ENCODE data around the gene AQP2.

DNA sequence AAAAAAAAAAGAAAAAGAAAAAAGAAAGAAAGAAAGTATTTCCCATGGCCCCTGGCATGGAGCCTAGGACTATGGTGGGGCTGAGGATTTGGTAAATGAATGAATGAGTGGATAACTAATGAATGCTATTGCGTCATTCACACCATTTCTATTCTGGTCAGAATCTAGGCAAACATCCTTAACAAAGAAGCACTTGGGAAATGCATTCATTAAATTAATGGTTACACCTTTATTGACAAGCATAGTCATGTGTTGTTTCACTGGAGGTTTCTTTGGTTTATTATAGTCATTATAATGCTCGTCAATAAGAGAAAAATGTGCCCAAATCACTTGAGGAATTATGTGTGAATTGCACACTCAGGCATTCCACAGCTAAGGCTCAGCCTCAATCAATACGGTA, 13.6 kb upstream of the AQP2 start:
- no peak for TF ChIP-seq RAD21 (IDR thresholded peaks at IDR 0.05)
- TF ChIP-seq, protein P1, sequence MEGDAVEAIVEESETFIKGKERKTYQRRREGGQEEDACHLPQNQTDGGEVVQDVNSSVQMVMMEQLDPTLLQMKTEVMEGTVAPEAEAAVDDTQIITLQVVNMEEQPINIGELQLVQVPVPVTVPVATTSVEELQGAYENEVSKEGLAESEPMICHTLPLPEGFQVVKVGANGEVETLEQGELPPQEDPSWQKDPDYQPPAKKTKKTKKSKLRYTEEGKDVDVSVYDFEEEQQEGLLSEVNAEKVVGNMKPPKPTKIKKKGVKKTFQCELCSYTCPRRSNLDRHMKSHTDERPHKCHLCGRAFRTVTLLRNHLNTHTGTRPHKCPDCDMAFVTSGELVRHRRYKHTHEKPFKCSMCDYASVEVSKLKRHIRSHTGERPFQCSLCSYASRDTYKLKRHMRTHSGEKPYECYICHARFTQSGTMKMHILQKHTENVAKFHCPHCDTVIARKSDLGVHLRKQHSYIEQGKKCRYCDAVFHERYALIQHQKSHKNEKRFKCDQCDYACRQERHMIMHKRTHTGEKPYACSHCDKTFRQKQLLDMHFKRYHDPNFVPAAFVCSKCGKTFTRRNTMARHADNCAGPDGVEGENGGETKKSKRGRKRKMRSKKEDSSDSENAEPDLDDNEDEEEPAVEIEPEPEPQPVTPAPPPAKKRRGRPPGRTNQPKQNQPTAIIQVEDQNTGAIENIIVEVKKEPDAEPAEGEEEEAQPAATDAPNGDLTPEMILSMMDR (IDR thresholded peaks at IDR 0.05; ENCODE audit: low read depth, low read length, missing input control): no peak
- no peak for TF ChIP-seq TAF1 (conservative IDR thresholded peaks at IDR 0.05)
- TF ChIP-seq, protein P2, sequence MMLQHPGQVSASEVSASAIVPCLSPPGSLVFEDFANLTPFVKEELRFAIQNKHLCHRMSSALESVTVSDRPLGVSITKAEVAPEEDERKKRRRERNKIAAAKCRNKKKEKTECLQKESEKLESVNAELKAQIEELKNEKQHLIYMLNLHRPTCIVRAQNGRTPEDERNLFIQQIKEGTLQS (IDR thresholded peaks at IDR 0.05): no peak
- TF ChIP-seq RXRA (IDR thresholded peaks at IDR 0.05): no peak
- no peak for TF ChIP-seq SP1 (IDR thresholded peaks at IDR 0.05)
- no peak for TF ChIP-seq JUND (IDR thresholded peaks at IDR 0.05)

Measured in liver (tissue), 3 donors.